ENCODE results near the gene TSC1. TPM values are rescaled to one million over a fixed set of nuclear protein-coding genes. Genes with fewer than 3 reads are reported as not detected.
A peak's percentile ranks its signal among the peaks of the same experiment; 100 is the strongest.

TSC1 gene
- total RNA-seq, 2 experiments from 2014 or later, result 50.0 to 51.9 TPM

- peaks cover 69% of the 10 kb centered on the region for H3K27me3 Mint-ChIP-seq
- DNase-seq (no peak), ATAC-seq (ENCODE audit: poor library complexity) (no peak)
- H3K27ac Mint-ChIP-seq, result no peak overlapping the region
- peaks cover 5% of the 10 kb centered on the region for H3K4me1 Mint-ChIP-seq (ENCODE audit: low read depth)
- TF ChIP-seq, protein P1, sequence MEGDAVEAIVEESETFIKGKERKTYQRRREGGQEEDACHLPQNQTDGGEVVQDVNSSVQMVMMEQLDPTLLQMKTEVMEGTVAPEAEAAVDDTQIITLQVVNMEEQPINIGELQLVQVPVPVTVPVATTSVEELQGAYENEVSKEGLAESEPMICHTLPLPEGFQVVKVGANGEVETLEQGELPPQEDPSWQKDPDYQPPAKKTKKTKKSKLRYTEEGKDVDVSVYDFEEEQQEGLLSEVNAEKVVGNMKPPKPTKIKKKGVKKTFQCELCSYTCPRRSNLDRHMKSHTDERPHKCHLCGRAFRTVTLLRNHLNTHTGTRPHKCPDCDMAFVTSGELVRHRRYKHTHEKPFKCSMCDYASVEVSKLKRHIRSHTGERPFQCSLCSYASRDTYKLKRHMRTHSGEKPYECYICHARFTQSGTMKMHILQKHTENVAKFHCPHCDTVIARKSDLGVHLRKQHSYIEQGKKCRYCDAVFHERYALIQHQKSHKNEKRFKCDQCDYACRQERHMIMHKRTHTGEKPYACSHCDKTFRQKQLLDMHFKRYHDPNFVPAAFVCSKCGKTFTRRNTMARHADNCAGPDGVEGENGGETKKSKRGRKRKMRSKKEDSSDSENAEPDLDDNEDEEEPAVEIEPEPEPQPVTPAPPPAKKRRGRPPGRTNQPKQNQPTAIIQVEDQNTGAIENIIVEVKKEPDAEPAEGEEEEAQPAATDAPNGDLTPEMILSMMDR (IDR thresholded peaks at IDR 0.05), result no peak
- peaks cover 30 to 46% of the 10 kb centered on the region in 2 experiments for H3K27me3 ChIP-seq (ENCODE audit: control insufficient read depth in 1 of 2, insufficient read depth in 2 of 2, low read length in 2 of 2)
- no peaks in the 10 kb centered on the region for H3K9me3 ChIP-seq (ENCODE audit: control insufficient read depth in 1 of 2, insufficient read depth in 1 of 2, low read length in 2 of 2)
- intact Hi-C loops (cut with DNase I, micrococcal nuclease), result loop anchor here (5.0 to 10.0 kb wide), 3 partner anchors 131 to 561 kb away; partner anchors contain the start of gene CFAP77 (in 1 of the 2)
- H3K4me1 ChIP-seq (ENCODE audit: insufficient read depth, low read length), result peaks cover 18% of the 10 kb centered on the region
- POLR2A ChIA-PET, result no interaction called here
- CTCF ChIA-PET, result no interaction called here
- H3K36me3 Mint-ChIP-seq (ENCODE audit: low read depth), result no peaks in the 10 kb centered on the region
- H3K27ac ChIP-seq (ENCODE audit: low read depth in 1 of 2, low read length in 2 of 2), result no peak overlapping the region
- no peak overlapping the region for H3K4me3 Mint-ChIP-seq
- no peaks in the 10 kb centered on the region for H3K9me3 Mint-ChIP-seq
- H3K36me3 ChIP-seq (ENCODE audit: insufficient read depth, low read length), result no peaks in the 10 kb centered on the region
- no peak overlapping the region for H3K4me3 ChIP-seq (ENCODE audit: low read length)
Measured at GRCh38 chr9:132975961-132976360, 31.5 kb upstream of the TSC1 start.

GRCh38 chr9:132973713-132974112 is 29.3 kb upstream of the TSC1 start:
- TF ChIP-seq, protein P1 (IDR thresholded peaks at IDR 0.05), result no peak
- no peak overlapping the region for H3K4me3 Mint-ChIP-seq
- peaks cover 5% of the 10 kb centered on the region for H3K4me1 Mint-ChIP-seq (ENCODE audit: low read depth)
- DNase-seq, result peak in 2 of 14 experiments; percentile 18 to 33
- intact Hi-C loops (cut with DNase I, micrococcal nuclease), result loop anchor here (2.0 to 10.0 kb wide), 7 partner anchors 51 to 561 kb away; partner anchors contain the start of gene CFAP77 (in 1 of the 2)
- Histone ChIP-seq H3K27me3 (ENCODE audit: control insufficient read depth in 1 of 2, insufficient read depth in 2 of 2, low read length in 2 of 2) (peaks cover 15 to 27% of the 10 kb centered on the region in 2 experiments), H3K4me1 (ENCODE audit: insufficient read depth, low read length) (peaks cover 15% of the 10 kb centered on the region), H3K36me3 (ENCODE audit: insufficient read depth, low read length) (no peaks in the 10 kb centered on the region), H3K4me3 (ENCODE audit: low read length) (no peak overlapping the region), H3K9me3 (ENCODE audit: control insufficient read depth in 1 of 2, insufficient read depth in 1 of 2, low read length in 2 of 2) (no peaks in the 10 kb centered on the region), H3K27ac (ENCODE audit: low read depth in 1 of 2, low read length in 2 of 2) (no peak overlapping the region)
- ChIA-PET CTCF (no interaction called here), POLR2A (interaction anchor here (0.7 kb wide), 1 partner anchor 28 kb away, joined by 3 read pairs; no protein-coding TSS in a partner anchor)
- H3K36me3 Mint-ChIP-seq (ENCODE audit: low read depth), result no peaks in the 10 kb centered on the region
- ATAC-seq (ENCODE audit: poor library complexity), result no peak
- H3K9me3 Mint-ChIP-seq, result no peaks in the 10 kb centered on the region
- H3K27me3 Mint-ChIP-seq, result peaks cover 50% of the 10 kb centered on the region
- no peak overlapping the region for H3K27ac Mint-ChIP-seq

GRCh38 chr9:132973166-132973565 is 28.8 kb upstream of the TSC1 start:
- Histone ChIP-seq H3K4me3 (ENCODE audit: low read length) (no peak overlapping the region), H3K27me3 (ENCODE audit: control insufficient read depth in 1 of 2, insufficient read depth in 2 of 2, low read length in 2 of 2) (peaks cover 11 to 22% of the 10 kb centered on the region in 2 experiments), H3K27ac (ENCODE audit: low read depth in 1 of 2, low read length in 2 of 2) (no peak overlapping the region), H3K9me3 (ENCODE audit: control insufficient read depth in 1 of 2, insufficient read depth in 1 of 2, low read length in 2 of 2) (no peaks in the 10 kb centered on the region), H3K4me1 (ENCODE audit: insufficient read depth, low read length) (peaks cover 11% of the 10 kb centered on the region), H3K36me3 (ENCODE audit: insufficient read depth, low read length) (no peaks in the 10 kb centered on the region)
- no peak for ATAC-seq (ENCODE audit: poor library complexity)
- Mint-ChIP-seq H3K4me1 (ENCODE audit: low read depth) (no peaks in the 10 kb centered on the region), H3K4me3 (no peak overlapping the region), H3K36me3 (ENCODE audit: low read depth) (no peaks in the 10 kb centered on the region), H3K27ac (no peak overlapping the region), H3K27me3 (peaks cover 45% of the 10 kb centered on the region), H3K9me3 (no peaks in the 10 kb centered on the region)
- ChIA-PET POLR2A (interaction anchor here (0.7 kb wide), 1 partner anchor 28 kb away, joined by 3 read pairs; no protein-coding TSS in a partner anchor), CTCF (no interaction called here)
- intact Hi-C loops (cut with DNase I, micrococcal nuclease), result loop anchor here (2.0 to 10.0 kb wide), 7 partner anchors 51 to 560 kb away; partner anchors contain the start of gene CFAP77 (in 1 of the 2)
- no peak for DNase-seq
- TF ChIP-seq, protein P1 (IDR thresholded peaks at IDR 0.05), result no peak

All from CD4-positive, alpha-beta T cell (primary cell).